OCI-LY7 (cell line): Measurements from ENCODE around the gene P3H1.

Experiments
- EZH2phosphoT487 ChIP-seq: fragments of 200-600 bp; sonication (generic); IDR thresholded peaks from 2 replicates; pipeline ENCODE4 v1.6.1; 2018; ENCODE audit warnings: low read depth, borderline replicate concordance, mild to moderate bottlenecking, mixed run types, antibody characterized with exemption, low read length, moderate library complexity, mixed read lengths
- TF ChIP-seq, protein P1 (sequence below): fragments of 200-600 bp; sonication (generic); conservative IDR thresholded peaks from 2 replicates; pipeline ENCODE4 v1.5.1; 2014; ENCODE audit warnings: mild to moderate bottlenecking, antibody characterized with exemption, low read length, moderate library complexity, mixed read lengths

DNA sequence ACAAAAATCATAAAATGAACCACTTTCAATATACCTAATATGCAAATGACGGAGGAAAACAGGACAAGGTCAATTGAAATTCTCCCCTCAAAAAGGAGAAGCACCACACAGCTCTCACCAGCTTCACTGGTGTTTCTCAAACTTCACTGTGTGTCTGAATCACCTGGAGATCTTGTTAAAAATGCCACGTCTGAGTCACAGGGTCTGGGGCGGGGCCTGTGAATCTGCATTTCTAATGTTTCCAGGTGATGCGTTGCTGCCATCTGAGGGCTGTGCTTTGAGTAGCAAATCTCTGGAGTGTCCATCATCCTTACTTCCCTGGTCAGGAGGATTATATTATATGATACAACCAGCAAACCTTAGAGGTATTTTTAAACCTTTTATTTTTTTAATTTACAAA, 35.8 kb downstream of the P3H1 start:
- TF ChIP-seq, protein P1, sequence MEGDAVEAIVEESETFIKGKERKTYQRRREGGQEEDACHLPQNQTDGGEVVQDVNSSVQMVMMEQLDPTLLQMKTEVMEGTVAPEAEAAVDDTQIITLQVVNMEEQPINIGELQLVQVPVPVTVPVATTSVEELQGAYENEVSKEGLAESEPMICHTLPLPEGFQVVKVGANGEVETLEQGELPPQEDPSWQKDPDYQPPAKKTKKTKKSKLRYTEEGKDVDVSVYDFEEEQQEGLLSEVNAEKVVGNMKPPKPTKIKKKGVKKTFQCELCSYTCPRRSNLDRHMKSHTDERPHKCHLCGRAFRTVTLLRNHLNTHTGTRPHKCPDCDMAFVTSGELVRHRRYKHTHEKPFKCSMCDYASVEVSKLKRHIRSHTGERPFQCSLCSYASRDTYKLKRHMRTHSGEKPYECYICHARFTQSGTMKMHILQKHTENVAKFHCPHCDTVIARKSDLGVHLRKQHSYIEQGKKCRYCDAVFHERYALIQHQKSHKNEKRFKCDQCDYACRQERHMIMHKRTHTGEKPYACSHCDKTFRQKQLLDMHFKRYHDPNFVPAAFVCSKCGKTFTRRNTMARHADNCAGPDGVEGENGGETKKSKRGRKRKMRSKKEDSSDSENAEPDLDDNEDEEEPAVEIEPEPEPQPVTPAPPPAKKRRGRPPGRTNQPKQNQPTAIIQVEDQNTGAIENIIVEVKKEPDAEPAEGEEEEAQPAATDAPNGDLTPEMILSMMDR, result peak; percentile 56
- no peak for TF ChIP-seq EZH2phosphoT487
